H9 (cell line): ENCODE results near the gene MEIS2. TPM values are rescaled to one million over a fixed set of nuclear protein-coding genes. Genes with fewer than 3 reads are reported as not detected.

ENCODE experiments used
- DNase-seq: peaks from one replicate; pipeline ENCODE4 v3.0.0-alpha.2; 2017
- H2AFZ ChIP-seq: one replicate; pipeline ENCODE4 v1.6.1; 2013; ENCODE audit warnings: mild to moderate bottlenecking, low read length, control low read depth, moderate library complexity
- H2AK5ac ChIP-seq: 2 replicates; pipeline ENCODE4 v1.6.1; 2013; ENCODE audit warnings: low read length, control low read depth, mixed read lengths; ENCODE audit not compliant: insufficient read length
- H2BK120ac ChIP-seq: one replicate; pipeline ENCODE4 v1.6.1; 2013; ENCODE audit warnings: low read depth, mild to moderate bottlenecking, low read length, control low read depth, inconsistent platforms; ENCODE audit not compliant: poor library complexity, severe bottlenecking
- H2BK12ac ChIP-seq: 2 replicates; pipeline ENCODE4 v1.6.1; 2013; ENCODE audit warnings: low read length, control low read depth, mixed read lengths, low read depth; ENCODE audit not compliant: insufficient read length
- H2BK15ac ChIP-seq: 2 replicates; pipeline ENCODE4 v1.6.1; 2013; ENCODE audit warnings: low read depth, low read length, control low read depth
- H2BK20ac ChIP-seq: one replicate; pipeline ENCODE4 v1.6.1; 2013; ENCODE audit warnings: low read depth, mild to moderate bottlenecking, low read length, control low read depth, inconsistent platforms; ENCODE audit not compliant: poor library complexity, severe bottlenecking
- H2BK5ac ChIP-seq: 2 replicates; pipeline ENCODE4 v1.6.1; 2013; ENCODE audit warnings: low read length, control low read depth, mixed read lengths; ENCODE audit not compliant: insufficient read length
- H3K14ac ChIP-seq: 2 replicates; pipeline ENCODE4 v1.6.1; 2013; ENCODE audit warnings: low read length, control low read depth; ENCODE audit not compliant: insufficient read depth
- H3K18ac ChIP-seq: 2 replicates; pipeline ENCODE4 v1.6.1; 2013; ENCODE audit warnings: low read depth, mild to moderate bottlenecking, mixed read lengths, low read length, control low read depth; ENCODE audit not compliant: insufficient read length
- H3K23ac ChIP-seq: 2 replicates; pipeline ENCODE4 v1.6.1; 2013; ENCODE audit warnings: low read length, control low read depth, mixed read lengths, low read depth; ENCODE audit not compliant: insufficient read length
- H3K23me2 ChIP-seq: 2 replicates; pipeline ENCODE4 v1.6.1; 2013; ENCODE audit warnings: low read depth, mild to moderate bottlenecking, mixed read lengths, low read length, control low read depth; ENCODE audit not compliant: insufficient read length, poor library complexity, severe bottlenecking
- H3K27ac ChIP-seq: 2 replicates; pipeline ENCODE4 v1.5.1; 2013; ENCODE audit warnings: low read length, control low read depth, mixed read lengths, low read depth; ENCODE audit not compliant: insufficient read length
- H3K27me3 ChIP-seq: 2 replicates; pipeline ENCODE4 v1.6.1; 2013; ENCODE audit warnings: low read length, control low read depth, inconsistent platforms; ENCODE audit not compliant: insufficient read depth
- H3K4ac ChIP-seq: 2 replicates; pipeline ENCODE4 v1.6.1; 2013; ENCODE audit warnings: low read depth, mild to moderate bottlenecking, control low read depth, inconsistent platforms, low read length, moderate library complexity
- H3K4me1 ChIP-seq: 2 replicates; pipeline ENCODE4 v1.6.1; 2013; ENCODE audit warnings: low read length, control low read depth, inconsistent platforms; ENCODE audit not compliant: insufficient read depth
- H3K4me2 ChIP-seq: 2 replicates; pipeline ENCODE4 v1.6.1; 2013; ENCODE audit warnings: low read length, control low read depth, mixed read lengths; ENCODE audit not compliant: insufficient read length, insufficient read depth
- H3K56ac ChIP-seq: 2 replicates; pipeline ENCODE4 v1.6.1; 2013; ENCODE audit warnings: low read depth, mild to moderate bottlenecking, mixed read lengths, low read length, control low read depth; ENCODE audit not compliant: insufficient read length
- H3K79me1 ChIP-seq: 2 replicates; pipeline ENCODE4 v1.6.1; 2013; ENCODE audit warnings: low read depth, mild to moderate bottlenecking, moderate library complexity, low read length, control low read depth, inconsistent platforms; ENCODE audit not compliant: insufficient read depth, poor library complexity, severe bottlenecking
- H3K79me2 ChIP-seq: 2 replicates; pipeline ENCODE4 v1.6.1; 2013; ENCODE audit warnings: low read length, control low read depth, inconsistent platforms; ENCODE audit not compliant: insufficient read depth
- H3K9ac ChIP-seq: 2 replicates; pipeline ENCODE4 v1.6.1; 2013; ENCODE audit warnings: low read length, control low read depth, mixed read lengths; ENCODE audit not compliant: insufficient read length; ENCODE audit errors: extremely low read depth
- H3K9me3 ChIP-seq: one replicate; pipeline ENCODE4 v1.6.1; 2013; ENCODE audit warnings: low read depth, low read length, inconsistent platforms; ENCODE audit not compliant: control insufficient read depth
- H3T11ph ChIP-seq: one replicate; pipeline ENCODE4 v1.6.1; 2013; ENCODE audit warnings: mild to moderate bottlenecking, low read length, control low read depth, inconsistent platforms
- H4K20me1 ChIP-seq: one replicate; pipeline ENCODE4 v1.6.1; 2013; ENCODE audit not compliant: control insufficient read depth, insufficient read length, insufficient read depth
- H4K5ac ChIP-seq: 2 replicates; pipeline ENCODE4 v1.6.1; 2013; ENCODE audit warnings: low read depth, mild to moderate bottlenecking, mixed read lengths, low read length, control low read depth; ENCODE audit not compliant: insufficient read length
- H4K8ac ChIP-seq: replicated peaks from 2 replicates; pipeline ENCODE4 v1.6.1; 2013; ENCODE audit warnings: low read length, control low read depth, mixed read lengths, low read depth; ENCODE audit not compliant: insufficient read length
- H4K91ac ChIP-seq: 2 replicates; pipeline ENCODE4 v1.6.1; 2013; ENCODE audit warnings: low read depth, mild to moderate bottlenecking, moderate library complexity, mixed read lengths, low read length, control low read depth; ENCODE audit not compliant: insufficient read length
- H3K27ac Mint-ChIP-seq, 3 experiments: 2 replicates in 2 of 3; 3 replicates in 1 of 3; pipeline ENCODE4 v1.8.0; 2020 to 2021; ENCODE audit warnings: mixed read lengths in 3 of 3, mild to moderate bottlenecking in 1 of 3, moderate library complexity in 1 of 3
- H3K27me3 Mint-ChIP-seq: 2 replicates; pipeline ENCODE4 v1.8.0; 2021; ENCODE audit warnings: low read depth, mild to moderate bottlenecking, moderate library complexity, mixed read lengths
- H3K36me3 Mint-ChIP-seq, 3 experiments: 2 replicates in 2 of 3; 3 replicates in 1 of 3; pipeline ENCODE4 v1.8.0; 2020 to 2021; ENCODE audit warnings: low read depth in 3 of 3, mixed read lengths in 3 of 3; ENCODE audit not compliant: insufficient read depth in 1 of 3
- H3K4me1 Mint-ChIP-seq, 2 experiments: 2 replicates each; pipeline ENCODE4 v1.8.0; 2020; ENCODE audit warnings: mixed read lengths in 2 of 2
- H3K4me3 Mint-ChIP-seq, 2 experiments: 2 replicates in 1 of 2; 3 replicates in 1 of 2; pipeline ENCODE4 v1.8.0; 2020 to 2021; ENCODE audit warnings: mild to moderate bottlenecking in 2 of 2, mixed read lengths in 2 of 2, moderate library complexity in 1 of 2
- H3K9me3 Mint-ChIP-seq, 2 experiments: 2 replicates in 1 of 2; 3 replicates in 1 of 2; pipeline ENCODE4 v1.8.0; 2020; ENCODE audit warnings: mild to moderate bottlenecking in 2 of 2, mixed read lengths in 2 of 2, moderate library complexity in 1 of 2
- CTCF ChIP-seq: fragments of 200-600 bp; sonication (generic); conservative IDR thresholded peaks from 3 replicates; pipeline ENCODE4 v1.8.0; 2021; ENCODE audit warnings: antibody characterized with exemption, mild to moderate bottlenecking
- WGBS: extraction: QIAGEN DNeasy Blood & Tissue Kit; methylation state at CpG from one replicate; pipeline ENCODE4 v1.1.7; 2013; ENCODE audit warnings: missing lambda C conversion rate, low lambda C conversion rate, mixed read lengths; ENCODE audit not compliant: insufficient read length; ENCODE audit errors: extremely low coverage; 5-methylcytosine and 5-hydroxymethylcytosine counted together
- total RNA-seq: library from RNA; stranded (reverse); gene quantifications from 2 replicates; pipeline ENCODE4 v1.2.1, GENCODE V29; 2021

Gene MEIS2
- total RNA-seq, 1 experiment from 2014 or later: 0.35 TPM

- H3K79me2 ChIP-seq: no peaks in the 10 kb centered on the region
- no peaks in the 10 kb centered on the region for H3K79me1 ChIP-seq
- H3K56ac ChIP-seq: no peak overlapping the region
- no peak overlapping the region for H2BK12ac ChIP-seq
- no peaks in the 10 kb centered on the region for H3K23me2 ChIP-seq
- H3K9ac ChIP-seq: no peak overlapping the region
- no peak overlapping the region for H4K5ac ChIP-seq
- H4K20me1 ChIP-seq: no peaks in the 10 kb centered on the region
- no peak overlapping the region for H4K91ac ChIP-seq
- H3K27ac ChIP-seq: no peak overlapping the region
- H3K23ac ChIP-seq: no peak overlapping the region
- Mint-ChIP-seq H3K9me3 (no peaks in the 10 kb centered on the region), H3K4me1 (peaks cover 3 to 4% of the 10 kb centered on the region in 2 experiments; a peak in 3 of 4 replicates), H3K27me3 (no peaks in the 10 kb centered on the region; the same call in 1 of the 2 replicates), H3K36me3 (no peaks in the 10 kb centered on the region), H3K4me3 (no peak overlapping the region), H3K27ac (no peak overlapping the region)
- no CpG with 5 or more reads among the region's 2 CpGs for WGBS
- no peak overlapping the region for H2BK120ac ChIP-seq
- DNase-seq: no peak
- H3T11ph ChIP-seq: no peak overlapping the region
- no peak overlapping the region for H4K8ac ChIP-seq
- H3K4me1 ChIP-seq: no peaks in the 10 kb centered on the region
- TF ChIP-seq CTCF: no peak
- H3K9me3 ChIP-seq: no peaks in the 10 kb centered on the region
- no peak overlapping the region for H2BK20ac ChIP-seq
- H3K4ac ChIP-seq: no peak overlapping the region
- H2BK5ac ChIP-seq: no peak overlapping the region
- no peak overlapping the region for H3K4me2 ChIP-seq
- H2BK15ac ChIP-seq: no peak overlapping the region
- H3K27me3 ChIP-seq: no peaks in the 10 kb centered on the region
- H3K18ac ChIP-seq: no peak overlapping the region
- H3K14ac ChIP-seq: no peak overlapping the region
- no peak overlapping the region for H2AFZ ChIP-seq
- H2AK5ac ChIP-seq: no peak overlapping the region
Measured at GRCh38 chr15:37070686-37071085, 29.7 kb downstream of the MEIS2 start.
